Testis (tissue), 3 donors: ENCODE measurements around the gene OR2M3. TPM values are rescaled to one million over a fixed set of nuclear protein-coding genes. Genes with fewer than 3 reads are reported as not detected.
A peak's percentile ranks its signal among the peaks of the same experiment; 100 is the strongest.
"Not testable (repeated sequence)": the region's sequence is repeated elsewhere in the genome, so short reads cannot be mapped to it uniquely, and the experiment has no call there.

Experiments used
- DNase-seq: peaks from one replicate; pipeline ENCODE4 v3.0.0-alpha.2; 2019
- H3K27ac ChIP-seq, 2 donors: fragments of 200-600 bp; sonication (generic); one replicate each; pipeline ENCODE4 v1.5.1; 2019
- H3K27me3 ChIP-seq: fragments of 200-600 bp; sonication (generic); one replicate; pipeline ENCODE4 v1.5.1; 2019
- H3K36me3 ChIP-seq: fragments of 200-600 bp; sonication (generic); one replicate; pipeline ENCODE4 v1.5.1; 2017; ENCODE audit warnings: low read depth; ENCODE audit errors: missing control alignments
- H3K4me1 ChIP-seq: fragments of 200-600 bp; sonication (generic); one replicate; pipeline ENCODE4 v1.5.1; 2019
- H3K4me3 ChIP-seq, 2 donors: fragments of 200-600 bp; sonication (generic); one replicate each; pipeline ENCODE4 v1.5.1; 2017 to 2019
- H3K9me3 ChIP-seq: fragments of 200-600 bp; sonication (generic); one replicate; pipeline ENCODE4 v1.5.1; 2017
- POLR2A ChIP-seq: fragments of 450-650 bp; IDR thresholded peaks from one replicate; pipeline ENCODE4 v1.6.1; 2017; ENCODE audit warnings: antibody characterized with exemption, mild to moderate bottlenecking, moderate library complexity
- WGBS, 2 donors: methylation state at CpG; one replicate each; pipeline ENCODE4 v1.1.5; 2018; 5-methylcytosine and 5-hydroxymethylcytosine counted together
- intact Hi-C: fragments of 100-400 bp; cut with DNase I; formaldehyde crosslinking; loops from one replicate; pipeline ENCODE4 v1.15.1; 2023; ENCODE audit warnings: low total_unique reads
- polyA plus RNA-seq: library from polyadenylated mRNA; stranded (reverse); fragments of 350-450 nt; fragmentation: Illumina TruSeq; extraction: RNeasy Lipid Tissue Mini Kit (QIAGEN cat#74804); gene quantifications from one replicate; pipeline ENCODE4 v1.2.3, GENCODE V29; 2014; ENCODE audit warnings: low read depth, low replicate concordance; ENCODE audit not compliant: insufficient read depth
- total RNA-seq, 2 donors: library from RNA; depleted of rRNA; stranded (reverse); fragments of >200 nt; gene quantifications; one replicate each; pipeline ENCODE4 v1.2.3, GENCODE V29; 2016
- TF ChIP-seq, protein P1 (sequence below), 3 experiments: fragments of 450-650 bp in 2 of 3; fragments of 200-600 bp in 1 of 3; sonication (generic) in 1 of 3; IDR thresholded peaks; one replicate each; pipeline ENCODE4 v1.5.1; 2016 to 2019; ENCODE audit warnings: antibody characterized with exemption in 3 of 3, mild to moderate bottlenecking in 2 of 3, moderate library complexity in 1 of 3

OR2M3 gene
- total and polyA plus RNA-seq, 3 donors from 2014 or later: 0.11 to 0.24 (median 0.19) TPM

DNA sequence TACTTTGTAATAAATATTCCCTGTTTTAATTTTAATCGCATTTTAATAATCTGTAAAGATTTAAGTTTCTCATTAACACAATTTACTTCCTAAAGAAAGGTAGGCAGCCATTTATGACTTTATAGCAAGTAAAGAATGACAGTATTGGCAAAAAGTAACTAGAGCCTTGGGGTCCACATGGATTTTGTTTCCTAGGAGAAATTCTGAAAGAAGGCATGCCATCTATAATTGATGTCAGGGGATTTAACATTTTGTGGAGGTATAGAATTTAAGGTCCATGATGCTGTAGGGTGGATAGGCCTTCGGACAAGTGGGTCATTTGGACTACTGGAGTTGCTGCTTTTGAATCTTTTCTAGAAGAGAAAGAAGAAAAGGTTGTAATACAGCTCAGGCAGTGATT is 34.1 kb downstream of the OR2M3 start, which contains the start of gene OR2M4:
OR2M4 (plus strand) TSS at position 301 of the 400 bp plus-strand sequence. CDS start 7,512 bp downstream, outside the sequence.
- no peaks in the 10 kb centered on the region for H3K36me3 ChIP-seq
- no peaks in the 10 kb centered on the region for H3K9me3 ChIP-seq
- no peaks in the 10 kb centered on the region for H3K4me1 ChIP-seq
- TF ChIP-seq, protein P1, sequence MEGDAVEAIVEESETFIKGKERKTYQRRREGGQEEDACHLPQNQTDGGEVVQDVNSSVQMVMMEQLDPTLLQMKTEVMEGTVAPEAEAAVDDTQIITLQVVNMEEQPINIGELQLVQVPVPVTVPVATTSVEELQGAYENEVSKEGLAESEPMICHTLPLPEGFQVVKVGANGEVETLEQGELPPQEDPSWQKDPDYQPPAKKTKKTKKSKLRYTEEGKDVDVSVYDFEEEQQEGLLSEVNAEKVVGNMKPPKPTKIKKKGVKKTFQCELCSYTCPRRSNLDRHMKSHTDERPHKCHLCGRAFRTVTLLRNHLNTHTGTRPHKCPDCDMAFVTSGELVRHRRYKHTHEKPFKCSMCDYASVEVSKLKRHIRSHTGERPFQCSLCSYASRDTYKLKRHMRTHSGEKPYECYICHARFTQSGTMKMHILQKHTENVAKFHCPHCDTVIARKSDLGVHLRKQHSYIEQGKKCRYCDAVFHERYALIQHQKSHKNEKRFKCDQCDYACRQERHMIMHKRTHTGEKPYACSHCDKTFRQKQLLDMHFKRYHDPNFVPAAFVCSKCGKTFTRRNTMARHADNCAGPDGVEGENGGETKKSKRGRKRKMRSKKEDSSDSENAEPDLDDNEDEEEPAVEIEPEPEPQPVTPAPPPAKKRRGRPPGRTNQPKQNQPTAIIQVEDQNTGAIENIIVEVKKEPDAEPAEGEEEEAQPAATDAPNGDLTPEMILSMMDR (IDR thresholded peaks at IDR 0.05): no peak
- no peak for TF ChIP-seq POLR2A
- H3K27ac ChIP-seq: no peak within 1 kb of the TSS
- no peak for DNase-seq
- no peaks in the 10 kb centered on the region for H3K27me3 ChIP-seq
- intact Hi-C loops: no loop called here
- no peak within 1 kb of the TSS for H3K4me3 ChIP-seq
- 78 to 82% methylated on average over 2 of the region's 2 CpGs for WGBS, 2 donors

DNA sequence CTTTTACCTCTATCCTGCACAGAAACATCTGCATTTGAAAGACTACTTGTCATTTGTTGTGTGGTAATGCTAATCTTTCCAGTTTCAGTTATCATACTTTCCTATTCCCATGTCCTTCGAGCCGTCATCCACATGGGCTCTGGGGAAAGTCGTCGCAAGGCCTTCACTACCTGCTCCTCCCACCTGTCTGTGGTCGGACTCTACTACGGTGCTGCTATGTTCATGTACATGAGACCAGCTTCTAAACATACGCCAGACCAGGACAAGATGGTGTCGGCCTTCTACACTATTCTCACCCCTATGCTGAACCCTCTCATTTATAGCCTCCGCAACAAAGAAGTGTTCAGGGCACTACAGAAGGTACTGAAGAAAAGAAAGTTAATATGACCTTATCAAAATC is 42.4 kb downstream of the OR2M3 start:
- Histone ChIP-seq H3K4me3 (no peak overlapping the region), H3K9me3 (no peaks in the 10 kb centered on the region), H3K27me3 (no peaks in the 10 kb centered on the region), H3K36me3 (no peaks in the 10 kb centered on the region), H3K4me1 (no peaks in the 10 kb centered on the region), H3K27ac (no peak overlapping the region)
- TF ChIP-seq POLR2A: no peak
- TF ChIP-seq, protein P1 (IDR thresholded peaks at IDR 0.05): no peak
- intact Hi-C loops: no loop called here
- no peak for DNase-seq
- 87 to 95% methylated on average over 9 of the region's 9 CpGs for WGBS, 2 donors

DNA sequence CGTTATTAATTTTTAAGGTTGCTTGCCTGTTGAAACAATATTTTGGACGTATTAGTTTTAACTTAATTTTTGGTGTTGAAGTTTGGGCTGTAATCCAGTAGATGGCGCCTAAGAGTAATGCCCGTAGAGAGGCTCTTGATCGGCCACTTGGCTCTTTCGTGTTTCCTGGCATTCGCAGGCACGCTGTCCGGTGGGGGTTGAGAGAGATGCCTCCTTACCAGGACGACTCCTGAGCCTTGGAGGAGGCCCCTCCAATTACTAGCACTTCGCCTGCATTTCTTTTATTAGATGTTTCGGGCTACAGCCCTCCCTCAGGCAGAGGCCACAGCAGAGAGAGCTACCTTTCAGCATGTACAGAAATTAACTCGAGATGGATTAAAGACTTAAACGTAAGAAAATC is 46.1 kb downstream of the OR2M3 start:
- no peaks in the 10 kb centered on the region for H3K27me3 ChIP-seq
- 7 to 10% methylated on average over 14 of the region's 14 CpGs for WGBS, 2 donors
- intact Hi-C loops: no loop called here
- no peak overlapping the region for H3K4me3 ChIP-seq
- H3K27ac ChIP-seq: no peak overlapping the region
- no peak for TF ChIP-seq POLR2A
- TF ChIP-seq, protein P1 (IDR thresholded peaks at IDR 0.05): peak in 2 of 3 experiments; percentile 41 to 59
- peak; percentile 57 for DNase-seq
- no peaks in the 10 kb centered on the region for H3K36me3 ChIP-seq
- H3K9me3 ChIP-seq: no peaks in the 10 kb centered on the region
- H3K4me1 ChIP-seq: no peaks in the 10 kb centered on the region

DNA sequence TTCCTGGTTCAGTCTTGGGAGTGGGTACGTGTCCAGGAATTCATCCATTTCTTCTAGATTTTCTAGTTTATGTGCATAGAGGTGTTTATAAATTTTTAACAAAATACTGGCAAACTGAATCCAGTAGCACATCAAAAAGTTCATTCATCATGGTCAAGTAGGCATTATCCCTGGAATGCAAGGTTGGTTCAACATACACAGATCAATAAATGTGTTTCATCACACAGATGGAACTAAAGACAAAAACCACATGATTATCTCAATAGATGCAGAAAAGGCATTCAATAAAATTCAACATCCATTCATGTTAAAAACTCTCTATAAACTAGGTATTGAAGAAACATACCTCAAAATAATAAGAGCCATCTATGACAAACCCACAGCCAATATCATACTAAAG is 62.2 kb downstream of the OR2M3 start:
- DNase-seq, H3K9me3 ChIP-seq, H3K27me3 ChIP-seq, H3K27ac ChIP-seq, H3K4me3 ChIP-seq, intact Hi-C loops, H3K36me3 ChIP-seq, H3K4me1 ChIP-seq: not testable (repeated sequence)
- WGBS, 2 donors: 65 to 83% methylated on average over 1 of the region's 1 CpG

Other genes starting within 250 kb of the OR2M3 start
- under 1 TPM; 0.43 to 0.87 TPM for gene OR2L8, start 248.4 kb upstream of the OR2M3 start, total RNA-seq
- gene OR2L8, start 248.4 kb upstream of the OR2M3 start, polyA plus RNA-seq: not detected
- gene OR2AK2, start 232.0 kb upstream of the OR2M3 start, total RNA-seq: 1 to 10 TPM in 1 of 2 donors, under 1 TPM in 1; 0.74 to 2.2 TPM
- gene OR2AK2, start 232.0 kb upstream of the OR2M3 start, polyA plus RNA-seq: 0.38 TPM
- under 1 TPM; 0.31 to 0.55 TPM for gene OR2L5, start 183.6 kb upstream of the OR2M3 start, total RNA-seq
- not detected for gene OR2L5, start 183.6 kb upstream of the OR2M3 start, polyA plus RNA-seq
- 1 to 10 TPM in 1 of 2 donors, under 1 TPM in 1; 0.56 to 1.2 TPM for gene OR2L2, start 167.2 kb upstream of the OR2M3 start, total RNA-seq
- gene OR2L2, start 167.2 kb upstream of the OR2M3 start, polyA plus RNA-seq: 1.7 TPM
- under 1 TPM in 1 of 2 donors, not detected in 1; 0.39 TPM for gene OR2L3, start 150.4 kb upstream of the OR2M3 start, total RNA-seq
- not detected for gene OR2L3, start 150.4 kb upstream of the OR2M3 start, polyA plus RNA-seq
- 1 to 10 TPM in 1 of 2 donors, under 1 TPM in 1; 0.12 to 1.0 TPM for gene OR2L13, start 102.1 kb upstream of the OR2M3 start, total RNA-seq
- gene OR2L13, start 102.1 kb upstream of the OR2M3 start, polyA plus RNA-seq: 0.63 TPM
- gene OR2M5, start 52.1 kb upstream of the OR2M3 start, total RNA-seq: not detected
- not detected for gene OR2M5, start 52.1 kb upstream of the OR2M3 start, polyA plus RNA-seq
- gene OR2M2, start 22.4 kb upstream of the OR2M3 start, total RNA-seq: not detected
- not detected for gene OR2M2, start 22.4 kb upstream of the OR2M3 start, polyA plus RNA-seq
- under 1 TPM; 0.19 to 0.39 TPM for gene OR2M4, start 34.2 kb downstream of the OR2M3 start, total RNA-seq
- not detected for gene OR2M4, start 34.2 kb downstream of the OR2M3 start, polyA plus RNA-seq
- 1 to 10 TPM in 1 of 2 donors, under 1 TPM in 1; 0.12 to 1.9 TPM for gene OR2T33, start 80.7 kb downstream of the OR2M3 start, total RNA-seq
- not detected for gene OR2T33, start 80.7 kb downstream of the OR2M3 start, polyA plus RNA-seq
- gene OR2T12, start 106.2 kb downstream of the OR2M3 start, total RNA-seq: under 1 TPM in 1 of 2 donors, not detected in 1; 0.06 TPM
- gene OR2T12, start 106.2 kb downstream of the OR2M3 start, polyA plus RNA-seq: not detected
- gene OR2M7, start 127.3 kb downstream of the OR2M3 start, total RNA-seq: under 1 TPM in 1 of 2 donors, not detected in 1; 0.43 TPM
- not detected for gene OR2M7, start 127.3 kb downstream of the OR2M3 start, polyA plus RNA-seq
- not detected for gene OR14C36, start 151.5 kb downstream of the OR2M3 start, total RNA-seq
- gene OR14C36, start 151.5 kb downstream of the OR2M3 start, polyA plus RNA-seq: not detected
- gene OR2T4, start 164.4 kb downstream of the OR2M3 start, total RNA-seq: not detected
- gene OR2T4, start 164.4 kb downstream of the OR2M3 start, polyA plus RNA-seq: not detected
- gene OR2T6, start 178.5 kb downstream of the OR2M3 start, total RNA-seq: under 1 TPM in 1 of 2 donors, not detected in 1; 0.06 TPM
- gene OR2T6, start 178.5 kb downstream of the OR2M3 start, polyA plus RNA-seq: not detected
- not detected for gene OR2T1, start 205.8 kb downstream of the OR2M3 start, total RNA-seq
- gene OR2T1, start 205.8 kb downstream of the OR2M3 start, polyA plus RNA-seq: not detected
- gene OR2T2, start 248.4 kb downstream of the OR2M3 start, total RNA-seq: not detected
- gene OR2T2, start 248.4 kb downstream of the OR2M3 start, polyA plus RNA-seq: not detected